GM12872 (cell line): ENCODE data around the gene MAGI3.

Experiments used
- TF ChIP-seq, protein P1 (sequence below): IDR thresholded peaks from 3 replicates; pipeline ENCODE4 v1.5.1; 2011; ENCODE audit warnings: low read depth, mild to moderate bottlenecking, low read length, moderate library complexity; ENCODE audit not compliant: insufficient read depth

MAGI3 gene

GRCh38 chr1:113453771-113454083 is 63.4 kb downstream of the MAGI3 start:
- TF ChIP-seq, protein P1, sequence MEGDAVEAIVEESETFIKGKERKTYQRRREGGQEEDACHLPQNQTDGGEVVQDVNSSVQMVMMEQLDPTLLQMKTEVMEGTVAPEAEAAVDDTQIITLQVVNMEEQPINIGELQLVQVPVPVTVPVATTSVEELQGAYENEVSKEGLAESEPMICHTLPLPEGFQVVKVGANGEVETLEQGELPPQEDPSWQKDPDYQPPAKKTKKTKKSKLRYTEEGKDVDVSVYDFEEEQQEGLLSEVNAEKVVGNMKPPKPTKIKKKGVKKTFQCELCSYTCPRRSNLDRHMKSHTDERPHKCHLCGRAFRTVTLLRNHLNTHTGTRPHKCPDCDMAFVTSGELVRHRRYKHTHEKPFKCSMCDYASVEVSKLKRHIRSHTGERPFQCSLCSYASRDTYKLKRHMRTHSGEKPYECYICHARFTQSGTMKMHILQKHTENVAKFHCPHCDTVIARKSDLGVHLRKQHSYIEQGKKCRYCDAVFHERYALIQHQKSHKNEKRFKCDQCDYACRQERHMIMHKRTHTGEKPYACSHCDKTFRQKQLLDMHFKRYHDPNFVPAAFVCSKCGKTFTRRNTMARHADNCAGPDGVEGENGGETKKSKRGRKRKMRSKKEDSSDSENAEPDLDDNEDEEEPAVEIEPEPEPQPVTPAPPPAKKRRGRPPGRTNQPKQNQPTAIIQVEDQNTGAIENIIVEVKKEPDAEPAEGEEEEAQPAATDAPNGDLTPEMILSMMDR: no peak

- TF ChIP-seq, protein P1: no peak
Observed at GRCh38 chr1:113455374-113455773, 65.1 kb downstream of the MAGI3 start.

DNA sequence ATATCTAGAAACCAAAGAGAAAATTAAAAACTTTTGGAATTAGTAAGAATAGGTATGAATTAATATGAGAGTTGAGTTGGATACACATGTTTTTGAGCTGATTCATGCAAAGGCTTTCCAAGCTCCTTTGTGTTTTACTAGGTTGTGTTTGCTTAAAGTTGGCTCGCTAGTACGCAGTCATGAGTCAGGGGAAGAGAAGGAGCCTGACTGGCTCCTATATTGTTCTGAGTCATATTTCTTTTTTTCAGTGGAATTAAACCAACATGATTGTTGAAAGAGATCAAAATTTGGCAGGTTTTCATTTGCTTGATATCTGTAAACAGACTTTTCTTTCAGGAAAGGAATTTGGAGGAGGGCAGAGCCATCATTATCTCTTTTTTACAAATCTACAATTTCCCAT is 66.7 kb downstream of the MAGI3 start:
- TF ChIP-seq, protein P1: no peak

GRCh38 chr1:113459279-113459678 is 69.0 kb downstream of the MAGI3 start:
- TF ChIP-seq, protein P1: no peak

DNA sequence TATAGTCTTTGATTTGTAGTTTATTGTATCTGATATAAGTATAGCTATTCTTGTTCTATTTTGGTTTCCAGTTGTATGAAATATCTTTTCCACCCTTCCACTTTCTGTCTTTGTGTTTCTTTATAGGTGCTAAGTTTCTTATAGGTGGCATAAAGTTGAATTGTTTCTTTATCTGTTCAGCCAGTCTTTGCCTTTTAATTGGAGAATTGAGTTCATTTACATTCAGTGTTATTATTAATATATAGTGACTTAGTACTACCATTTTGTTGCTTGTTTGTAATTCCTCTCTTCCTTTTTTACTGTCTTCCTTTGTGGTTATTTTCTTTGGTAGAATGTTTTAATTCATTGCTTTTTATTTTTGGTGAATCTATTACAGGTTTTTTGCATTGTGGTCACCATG is 77.7 kb downstream of the MAGI3 start:
- TF ChIP-seq, protein P1: no peak

DNA sequence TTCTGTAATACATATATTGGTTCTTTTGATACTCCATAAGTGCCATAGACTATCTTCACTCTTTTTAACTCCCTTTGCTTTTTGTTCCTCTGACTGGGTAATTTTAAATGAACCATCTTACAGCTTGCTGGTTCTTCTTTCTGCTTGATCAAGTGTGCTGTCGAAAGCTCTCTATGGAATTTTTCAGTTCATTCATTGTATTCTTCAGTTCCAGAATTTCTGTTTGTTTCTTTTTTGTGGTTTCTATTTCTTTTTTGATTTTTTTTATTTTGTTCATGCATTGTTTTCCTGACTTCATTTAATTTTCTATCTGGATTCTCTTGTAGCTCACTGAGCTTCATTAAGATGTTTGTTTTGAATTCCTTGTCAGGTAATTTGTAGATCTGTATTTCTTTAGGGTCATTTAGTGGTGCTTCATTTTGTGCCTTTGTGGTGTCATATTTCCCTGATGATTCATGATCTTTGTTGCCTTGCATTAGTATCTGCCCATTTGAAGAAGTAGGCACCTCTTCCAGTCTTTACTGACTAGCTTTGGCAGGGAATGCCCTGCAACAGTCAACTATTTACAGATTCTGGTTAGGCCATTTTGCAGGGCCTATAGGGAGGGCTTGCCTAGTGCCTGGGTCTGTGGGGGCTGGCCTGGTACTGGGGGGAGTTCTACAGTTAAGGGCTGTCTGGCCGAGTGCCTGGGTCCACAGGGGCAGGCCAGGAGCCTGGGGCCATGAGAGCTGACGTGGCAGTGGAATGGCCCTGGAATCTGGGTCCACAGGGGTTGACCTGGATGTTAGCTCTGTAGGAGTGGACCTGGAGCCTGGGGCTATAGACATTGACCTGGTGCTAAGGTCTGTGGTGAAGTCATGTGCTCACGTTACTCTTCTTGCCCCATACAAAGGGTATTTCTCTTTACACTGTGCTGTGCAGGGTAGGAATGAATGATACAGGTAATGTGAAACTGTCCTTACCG is 89.7 kb downstream of the MAGI3 start:
- TF ChIP-seq, protein P1: no peak

DNA sequence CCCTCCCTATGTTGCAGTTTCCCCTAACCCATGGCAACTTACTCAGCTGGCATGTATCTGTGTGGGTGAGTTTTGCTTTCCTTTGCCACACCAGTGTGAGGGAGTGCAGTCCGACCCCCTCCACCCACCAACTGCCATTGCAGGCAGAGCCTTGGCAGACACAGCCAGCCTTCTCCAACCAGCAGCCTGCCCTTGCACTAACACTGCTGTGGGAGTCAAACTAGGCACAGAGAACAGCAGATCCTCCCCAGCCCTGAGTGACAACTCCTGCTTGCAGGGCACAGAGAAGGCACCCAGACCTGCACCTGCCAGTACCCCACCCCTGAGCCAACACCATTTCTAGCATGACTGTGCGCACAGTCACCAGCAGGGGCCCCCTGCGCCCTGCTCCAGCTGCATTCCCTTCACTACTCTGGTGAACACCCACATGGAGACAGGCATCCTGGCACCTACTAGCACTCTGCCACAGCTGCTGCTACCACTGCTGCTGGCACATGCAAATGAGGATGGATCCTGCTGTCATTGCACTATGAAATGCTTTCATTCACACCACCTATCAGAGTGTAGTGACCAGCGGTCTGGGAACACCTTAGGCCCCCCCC is 98.4 kb downstream of the MAGI3 start:
- TF ChIP-seq, protein P1: 0 out of 3 replicates have a peak, but pooled peaks have one; percentile 15
